Dendritic cell treated with granulocyte-macrophage colony-stimulating factor and Interleukin-4, amounts not matched to agents 40 ng/mL and 50 ng/mL, for 4 days (primary cell): ENCODE results near the gene ATP8B4.

ENCODE experiments used
- H3K27ac Mint-ChIP-seq: one replicate; pipeline ENCODE4 v1.8.0; 2022; ENCODE audit warnings: mild to moderate bottlenecking, mixed read lengths
- H3K27me3 Mint-ChIP-seq: one replicate; pipeline ENCODE4 v1.8.0; 2022; ENCODE audit warnings: mild to moderate bottlenecking, mixed read lengths
- H3K36me3 Mint-ChIP-seq: one replicate; pipeline ENCODE4 v1.8.0; 2022; ENCODE audit warnings: low read depth, mixed read lengths
- H3K4me1 Mint-ChIP-seq: one replicate; pipeline ENCODE4 v1.8.0; 2022; ENCODE audit warnings: low read depth, mixed read lengths
- H3K4me3 Mint-ChIP-seq: one replicate; pipeline ENCODE4 v1.8.0; 2022; ENCODE audit warnings: mild to moderate bottlenecking, moderate library complexity, mixed read lengths
- H3K9me3 Mint-ChIP-seq: one replicate; pipeline ENCODE4 v1.8.0; 2022; ENCODE audit warnings: mixed read lengths
- intact Hi-C: fragments of 100-400 bp; cut with micrococcal nuclease; formaldehyde crosslinking; loops from one replicate; pipeline ENCODE4 v1.15.0; 2022

ATP8B4 gene

GRCh38 chr15:49857496-49858475, 261.2 kb downstream of the ATP8B4 start:
- H3K36me3 Mint-ChIP-seq: peaks cover 90% of the 10 kb centered on the region
- H3K4me1 Mint-ChIP-seq: peaks cover 18% of the 10 kb centered on the region

GRCh38 chr15:49855917-49856637, 263.0 kb downstream of the ATP8B4 start:
- peaks cover 92% of the 10 kb centered on the region for H3K36me3 Mint-ChIP-seq
- peaks cover 18% of the 10 kb centered on the region for H3K4me1 Mint-ChIP-seq
- no peak overlapping the region for H3K4me3 Mint-ChIP-seq
- H3K27ac Mint-ChIP-seq: no peak overlapping the region
- H3K9me3 Mint-ChIP-seq: peaks cover 6% of the 10 kb centered on the region
- H3K27me3 Mint-ChIP-seq: no peaks in the 10 kb centered on the region
- intact Hi-C loops: no loop called here

More at GRCh38 chr15:49857496-49858475, 261.2 kb downstream of the ATP8B4 start:
- Mint-ChIP-seq H3K4me3 (no peak overlapping the region), H3K9me3 (no peaks in the 10 kb centered on the region), H3K27ac (no peak overlapping the region), H3K27me3 (no peaks in the 10 kb centered on the region)
- intact Hi-C loops: no loop called here

- Mint-ChIP-seq H3K36me3 (peaks cover 87% of the 10 kb centered on the region), H3K9me3 (peaks cover 15% of the 10 kb centered on the region), H3K4me1 (peaks cover 18% of the 10 kb centered on the region), H3K4me3 (no peak overlapping the region), H3K27me3 (no peaks in the 10 kb centered on the region), H3K27ac (no peak overlapping the region)
- intact Hi-C loops: no loop called here
Observed at GRCh38 chr15:49852756-49853155, 266.3 kb downstream of the ATP8B4 start.

- Mint-ChIP-seq H3K27ac (no peak overlapping the region), H3K9me3 (peaks cover 23% of the 10 kb centered on the region), H3K27me3 (no peaks in the 10 kb centered on the region), H3K4me3 (no peak overlapping the region), H3K4me1 (no peaks in the 10 kb centered on the region), H3K36me3 (peaks cover 94% of the 10 kb centered on the region)
- intact Hi-C loops: no loop called here
Observed at GRCh38 chr15:49848807-49849206, 270.2 kb downstream of the ATP8B4 start.

GRCh38 chr15:49848282-49848724, 270.7 kb downstream of the ATP8B4 start:
- peaks cover 94% of the 10 kb centered on the region for H3K36me3 Mint-ChIP-seq
- no peaks in the 10 kb centered on the region for H3K4me1 Mint-ChIP-seq
- intact Hi-C loops: no loop called here
- no peak overlapping the region for H3K27ac Mint-ChIP-seq
- H3K9me3 Mint-ChIP-seq: peaks cover 28% of the 10 kb centered on the region
- no peaks in the 10 kb centered on the region for H3K27me3 Mint-ChIP-seq
- no peak overlapping the region for H3K4me3 Mint-ChIP-seq

- no peak overlapping the region for H3K27ac Mint-ChIP-seq
- peaks cover 35% of the 10 kb centered on the region for H3K9me3 Mint-ChIP-seq
- no peaks in the 10 kb centered on the region for H3K4me1 Mint-ChIP-seq
- H3K36me3 Mint-ChIP-seq: peaks cover 94% of the 10 kb centered on the region
- intact Hi-C loops: no loop called here
- no peak overlapping the region for H3K4me3 Mint-ChIP-seq
- H3K27me3 Mint-ChIP-seq: no peaks in the 10 kb centered on the region
Observed at GRCh38 chr15:49847423-49848281, 271.4 kb downstream of the ATP8B4 start.

- intact Hi-C loops: no loop called here
- no peaks in the 10 kb centered on the region for H3K4me1 Mint-ChIP-seq
Observed at GRCh38 chr15:49844390-49844789, 274.6 kb downstream of the ATP8B4 start.

GRCh38 chr15:49843725-49844124, 275.3 kb downstream of the ATP8B4 start:
- Mint-ChIP-seq H3K36me3 (peaks cover 98% of the 10 kb centered on the region), H3K27ac (no peak overlapping the region), H3K9me3 (peaks cover 49% of the 10 kb centered on the region), H3K27me3 (no peaks in the 10 kb centered on the region), H3K4me1 (no peaks in the 10 kb centered on the region), H3K4me3 (no peak overlapping the region)
- intact Hi-C loops: no loop called here

More at GRCh38 chr15:49844390-49844789, 274.6 kb downstream of the ATP8B4 start:
- peaks cover 43% of the 10 kb centered on the region for H3K9me3 Mint-ChIP-seq
- no peak overlapping the region for H3K27ac Mint-ChIP-seq
- H3K36me3 Mint-ChIP-seq: peaks cover 94% of the 10 kb centered on the region
- no peak overlapping the region for H3K4me3 Mint-ChIP-seq
- no peaks in the 10 kb centered on the region for H3K27me3 Mint-ChIP-seq

- H3K36me3 Mint-ChIP-seq: peaks cover 95% of the 10 kb centered on the region
- H3K9me3 Mint-ChIP-seq: peaks cover 65% of the 10 kb centered on the region
- no peaks in the 10 kb centered on the region for H3K4me1 Mint-ChIP-seq
- H3K27ac Mint-ChIP-seq: no peak overlapping the region
- no peaks in the 10 kb centered on the region for H3K27me3 Mint-ChIP-seq
- intact Hi-C loops: no loop called here
- H3K4me3 Mint-ChIP-seq: no peak overlapping the region
Observed at GRCh38 chr15:49842031-49842730, 276.9 kb downstream of the ATP8B4 start.

GRCh38 chr15:49832511-49832910, 286.5 kb downstream of the ATP8B4 start:
- Mint-ChIP-seq H3K9me3 (peaks cover 30% of the 10 kb centered on the region), H3K27ac (no peak overlapping the region)

GRCh38 chr15:49831206-49831965, 287.6 kb downstream of the ATP8B4 start:
- intact Hi-C loops: no loop called here
- Mint-ChIP-seq H3K4me3 (no peak overlapping the region), H3K4me1 (peaks cover 9% of the 10 kb centered on the region), H3K36me3 (peaks cover 15% of the 10 kb centered on the region), H3K27me3 (no peaks in the 10 kb centered on the region), H3K27ac (no peak overlapping the region), H3K9me3 (peaks cover 22% of the 10 kb centered on the region)

More at GRCh38 chr15:49832511-49832910, 286.5 kb downstream of the ATP8B4 start:
- Mint-ChIP-seq H3K4me3 (no peak overlapping the region), H3K4me1 (peaks cover 9% of the 10 kb centered on the region), H3K36me3 (peaks cover 15% of the 10 kb centered on the region), H3K27me3 (no peaks in the 10 kb centered on the region)
- intact Hi-C loops: no loop called here

GRCh38 chr15:49830391-49830790, 288.6 kb downstream of the ATP8B4 start:
- peaks cover 13% of the 10 kb centered on the region for H3K9me3 Mint-ChIP-seq
- no peak overlapping the region for H3K4me3 Mint-ChIP-seq
- intact Hi-C loops: no loop called here

More at GRCh38 chr15:49830391-49830790, 288.6 kb downstream of the ATP8B4 start:
- Mint-ChIP-seq H3K36me3 (peaks cover 9% of the 10 kb centered on the region), H3K27me3 (no peaks in the 10 kb centered on the region), H3K27ac (no peak overlapping the region), H3K4me1 (peaks cover 9% of the 10 kb centered on the region)
